SU-DHL-6 (cell line): ENCODE results near the gene FBRSL1.

ENCODE experiments used
- H2AFZ ChIP-seq: fragments of 200-600 bp; sonication (generic); 2 replicates; pipeline ENCODE4 v1.6.1; 2014; ENCODE audit warnings: low read depth, mild to moderate bottlenecking, moderate library complexity, mixed read lengths, antibody characterized with exemption, low read length; ENCODE audit not compliant: severe bottlenecking
- H3F3A ChIP-seq: fragments of 200-600 bp; shearing (Covaris generic); 2 replicates; pipeline ENCODE4 v1.6.0; 2016; ENCODE audit warnings: antibody characterized with exemption, mild to moderate bottlenecking; ENCODE audit not compliant: insufficient read depth
- H3K27ac ChIP-seq: fragments of 200-600 bp; sonication (generic); 2 replicates; pipeline ENCODE4 v1.5.1; 2016; ENCODE audit warnings: low read depth, mild to moderate bottlenecking, low read length, moderate library complexity, mixed read lengths
- H3K27me3 ChIP-seq: fragments of 200-600 bp; sonication (generic), shearing (Covaris generic); 2 replicates; pipeline ENCODE4 v1.6.0; 2014; ENCODE audit warnings: mild to moderate bottlenecking, low read length
- H3K36me3 ChIP-seq: fragments of 200-600 bp; sonication (generic); 2 replicates; pipeline ENCODE4 v1.6.1; 2014; ENCODE audit warnings: mild to moderate bottlenecking, low read length, mixed read lengths
- H3K4me2 ChIP-seq: fragments of 300-600, 200-600 bp; shearing (Covaris generic), sonication (generic); 2 replicates; pipeline ENCODE4 v1.6.0; 2014; ENCODE audit warnings: low read length, low read depth, mild to moderate bottlenecking; ENCODE audit not compliant: poor library complexity, severe bottlenecking
- H3K4me3 ChIP-seq: fragments of 200-600 bp; sonication (generic); 2 replicates; pipeline ENCODE4 v1.5.1; 2014; ENCODE audit warnings: antibody characterized with exemption, low read length, mild to moderate bottlenecking, mixed read lengths; ENCODE audit not compliant: insufficient read depth, poor library complexity, severe bottlenecking
- H3K79me2 ChIP-seq: fragments of 200-600 bp; sonication (generic); 2 replicates; pipeline ENCODE4 v1.6.1; 2014; ENCODE audit warnings: mild to moderate bottlenecking, low read length, moderate library complexity; ENCODE audit not compliant: insufficient read depth
- H3K9ac ChIP-seq: fragments of 200-600 bp; sonication (generic); 2 replicates; pipeline ENCODE4 v1.7.0; 2014; ENCODE audit warnings: mild to moderate bottlenecking, low read length
- H3K9me2 ChIP-seq: fragments of 200-600 bp; sonication (generic); replicated peaks from 2 replicates; pipeline ENCODE4 v1.6.1; 2014; ENCODE audit warnings: low read length; ENCODE audit not compliant: insufficient read depth
- H3K9me3 ChIP-seq: fragments of 200-600 bp; sonication (generic); 2 replicates; pipeline ENCODE4 v1.6.1; 2014; ENCODE audit warnings: low read length, mixed read lengths; ENCODE audit not compliant: insufficient read depth
- H4K20me1 ChIP-seq: fragments of 200-600 bp; sonication (generic); 2 replicates; pipeline ENCODE4 v1.6.1; 2014; ENCODE audit warnings: low read depth, mild to moderate bottlenecking, antibody characterized with exemption, low read length, moderate library complexity, mixed read lengths
- CTCF ChIP-seq: fragments of 200-600 bp; sonication (generic); IDR thresholded peaks from one replicate; pipeline ENCODE4 v1.5.1; 2017; ENCODE audit warnings: antibody characterized with exemption, mild to moderate bottlenecking, low read length, moderate library complexity; ENCODE audit not compliant: insufficient read depth, poor library complexity, severe bottlenecking
- EZH2phosphoT487 ChIP-seq: fragments of 200-600 bp; sonication (generic), shearing (Covaris generic); conservative IDR thresholded peaks from 2 replicates; pipeline ENCODE4 v1.6.1; 2018; ENCODE audit warnings: mild to moderate bottlenecking, antibody characterized with exemption, low read length, moderate library complexity, mixed read lengths

The FBRSL1 gene

DNA sequence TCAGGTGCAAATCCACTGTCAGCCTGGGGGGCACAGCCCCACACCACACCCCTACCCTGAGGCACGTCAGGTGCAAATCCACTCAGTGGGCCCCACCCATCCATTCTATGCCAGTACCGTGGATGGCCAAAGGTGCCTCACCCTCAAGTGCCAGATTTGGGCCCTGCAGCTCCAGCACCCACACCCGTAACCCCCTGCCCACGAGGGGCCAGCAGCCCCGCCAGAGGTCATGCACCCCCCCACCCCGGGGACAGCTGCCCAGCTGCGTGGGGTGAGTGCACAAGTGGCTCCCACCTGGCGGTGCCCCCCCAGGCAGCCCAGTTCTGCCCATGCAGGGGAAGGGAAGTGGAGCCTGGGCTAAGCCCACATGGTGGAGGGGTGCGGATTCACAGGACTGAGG is 51.2 kb downstream of the FBRSL1 start:
- no peak overlapping the region for H3K27ac ChIP-seq
- no peaks in the 10 kb centered on the region for H3K79me2 ChIP-seq
- no peak overlapping the region for H3K4me3 ChIP-seq
- H3F3A ChIP-seq: no peaks in the 10 kb centered on the region
- peaks cover 2% of the 10 kb centered on the region; the same call in 1 of the 2 replicates for H4K20me1 ChIP-seq
- H3K9me3 ChIP-seq: peaks cover under 1% of the 10 kb centered on the region; the same call in 1 of the 2 replicates
- H3K9ac ChIP-seq: no peak overlapping the region
- H3K9me2 ChIP-seq: no peaks in the 10 kb centered on the region
- H2AFZ ChIP-seq: no peak overlapping the region
- no peaks in the 10 kb centered on the region for H3K27me3 ChIP-seq
- H3K36me3 ChIP-seq: no peaks in the 10 kb centered on the region
- no peak overlapping the region for H3K4me2 ChIP-seq
- TF ChIP-seq CTCF: no peak
- TF ChIP-seq EZH2phosphoT487: no peak

GRCh38 chr12:132541996-132542395 is 52.0 kb downstream of the FBRSL1 start:
- no peak overlapping the region for H3K4me3 ChIP-seq
- H3K9me2 ChIP-seq: no peaks in the 10 kb centered on the region
- no peak overlapping the region for H3K9ac ChIP-seq
- no peaks in the 10 kb centered on the region for H3F3A ChIP-seq
- H3K4me2 ChIP-seq: no peak overlapping the region
- H3K27ac ChIP-seq: no peak overlapping the region
- no peaks in the 10 kb centered on the region for H3K27me3 ChIP-seq
- H4K20me1 ChIP-seq: no peaks in the 10 kb centered on the region
- no peak for TF ChIP-seq CTCF
- no peaks in the 10 kb centered on the region for H3K9me3 ChIP-seq
- no peaks in the 10 kb centered on the region for H3K79me2 ChIP-seq
- no peaks in the 10 kb centered on the region for H3K36me3 ChIP-seq
- H2AFZ ChIP-seq: no peak overlapping the region

DNA sequence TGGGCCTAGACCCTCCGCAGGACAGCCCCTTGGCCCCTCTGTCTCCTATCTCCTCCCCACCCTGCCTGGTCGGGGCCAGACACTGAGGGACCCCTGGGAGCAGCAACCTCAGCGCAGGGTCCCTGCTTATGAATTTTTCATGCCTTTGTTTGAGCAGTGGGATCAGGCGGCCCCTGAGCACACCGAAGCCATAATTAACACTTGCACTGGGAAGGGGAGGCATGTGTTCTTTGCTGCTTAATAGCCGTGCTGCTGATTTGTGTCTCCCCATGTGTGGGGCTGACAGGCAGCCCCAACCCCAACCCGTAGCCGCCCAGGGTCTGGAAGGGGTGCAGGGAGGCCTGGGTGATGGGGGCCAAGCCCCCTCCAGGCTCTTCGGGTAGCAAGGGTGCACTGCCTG is 52.7 kb downstream of the FBRSL1 start:
- H2AFZ ChIP-seq: no peak overlapping the region
- no peaks in the 10 kb centered on the region for H3K79me2 ChIP-seq
- H3K9me2 ChIP-seq: no peaks in the 10 kb centered on the region
- no peaks in the 10 kb centered on the region for H3F3A ChIP-seq
- H3K4me3 ChIP-seq: no peak overlapping the region
- no peaks in the 10 kb centered on the region for H4K20me1 ChIP-seq
- TF ChIP-seq CTCF (no peak), EZH2phosphoT487 (no peak)
- no peaks in the 10 kb centered on the region for H3K27me3 ChIP-seq
- no peaks in the 10 kb centered on the region for H3K9me3 ChIP-seq
- H3K27ac ChIP-seq: no peak overlapping the region
- H3K4me2 ChIP-seq: no peak overlapping the region
- no peaks in the 10 kb centered on the region for H3K36me3 ChIP-seq
- H3K9ac ChIP-seq: no peak overlapping the region
